IPS-18c (cell line): Measurements from ENCODE around the gene CRIP1.
A peak's percentile ranks its signal among the peaks of the same experiment; 100 is the strongest.

Experiments
- H3K4me3 ChIP-seq: 2 replicates; pipeline ENCODE4 v1.7.0; 2013; ENCODE audit warnings: low read depth, mild to moderate bottlenecking, low read length, moderate library complexity; ENCODE audit not compliant: insufficient read depth
- H3K9me3 ChIP-seq: one replicate; pipeline ENCODE4 v1.6.1; 2013; ENCODE audit warnings: mild to moderate bottlenecking, low read length, moderate library complexity; ENCODE audit not compliant: control insufficient read depth, insufficient read depth

CRIP1 gene

DNA sequence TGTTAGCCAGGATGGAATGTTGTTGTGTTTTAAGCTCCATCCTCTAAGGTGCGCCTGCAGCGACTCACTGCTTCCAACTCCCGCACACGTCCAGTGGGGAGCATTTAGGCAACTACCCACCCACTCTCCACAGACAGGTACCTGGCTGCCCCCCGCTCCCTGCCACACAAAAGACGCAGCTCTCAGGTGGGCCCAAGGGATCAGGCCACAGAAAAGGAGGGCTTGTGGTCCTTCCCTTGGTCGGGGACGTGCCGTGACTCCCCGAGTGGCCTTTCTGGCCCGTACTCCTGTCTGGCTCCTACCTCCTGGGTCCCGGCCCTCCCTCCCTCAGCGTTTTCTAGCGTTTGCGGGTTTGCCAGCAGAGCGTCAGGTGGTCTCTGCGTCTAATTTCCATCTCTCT lies 20.6 kb downstream of the CRIP1 start:
- H3K4me3 ChIP-seq: no peak overlapping the region
- H3K9me3 ChIP-seq: no peaks in the 10 kb centered on the region

DNA sequence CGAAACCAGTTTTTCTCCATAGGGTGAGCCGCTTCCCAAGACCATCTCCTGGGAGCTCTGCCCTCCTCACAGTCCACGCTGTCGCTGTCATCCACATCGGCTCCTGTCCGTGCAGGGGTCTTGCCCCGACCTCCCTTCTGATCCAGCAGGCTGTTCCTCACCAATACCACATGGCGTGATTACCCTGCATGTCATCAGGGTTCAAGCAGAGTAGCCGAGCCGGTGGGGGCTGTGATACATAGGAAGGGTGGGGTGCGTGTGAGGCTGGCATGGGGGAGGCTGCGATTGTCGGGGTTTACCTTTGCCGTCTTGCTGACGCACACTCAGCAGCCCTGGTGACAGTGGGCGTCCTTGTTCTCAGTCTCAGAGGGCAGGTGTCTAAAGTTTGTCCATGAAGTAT lies 21.4 kb downstream of the CRIP1 start:
- no peaks in the 10 kb centered on the region for H3K9me3 ChIP-seq
- no peak overlapping the region for H3K4me3 ChIP-seq

DNA sequence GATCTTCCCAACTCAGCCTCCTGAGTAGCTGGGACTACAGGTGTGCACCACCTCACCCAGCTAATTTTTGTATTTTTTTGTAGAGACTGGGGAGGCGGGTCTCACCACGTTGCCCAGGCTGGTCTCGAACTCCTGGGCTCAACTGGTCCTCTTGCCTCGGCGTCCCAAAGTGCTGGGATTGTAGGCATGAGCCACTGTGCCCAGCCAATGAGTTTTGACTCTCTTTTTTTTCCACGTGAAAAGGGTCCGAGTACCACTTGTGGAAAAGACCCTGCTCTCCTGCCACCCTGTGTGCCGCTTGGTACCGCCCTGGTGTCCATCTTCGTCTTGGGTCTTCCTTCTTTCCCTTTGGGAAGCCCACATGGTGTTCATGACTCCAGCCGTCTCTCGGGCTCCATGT lies 21.9 kb downstream of the CRIP1 start:
- Histone ChIP-seq H3K9me3 (no peaks in the 10 kb centered on the region), H3K4me3 (no peak overlapping the region)

DNA sequence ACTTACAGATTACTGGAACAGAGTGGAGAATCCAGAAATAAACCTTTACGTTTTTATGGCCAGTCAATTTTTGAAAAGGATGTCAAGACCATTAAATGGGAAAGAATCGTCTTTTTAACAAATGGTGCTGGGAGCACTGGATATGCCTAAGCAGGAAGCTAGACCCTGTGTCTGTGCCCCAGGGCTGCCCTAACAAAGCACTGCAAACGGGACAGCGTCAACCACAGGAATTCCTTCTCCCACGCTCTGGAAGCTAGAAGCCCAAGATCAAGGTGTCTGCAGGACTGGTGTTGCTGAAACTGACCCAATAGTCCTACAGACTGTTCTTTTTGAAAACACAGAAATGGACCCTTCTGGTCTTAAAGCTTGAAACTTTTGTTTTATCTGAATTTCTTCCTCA lies 30.4 kb downstream of the CRIP1 start:
- no peak overlapping the region for H3K4me3 ChIP-seq
- H3K9me3 ChIP-seq: no peaks in the 10 kb centered on the region

DNA sequence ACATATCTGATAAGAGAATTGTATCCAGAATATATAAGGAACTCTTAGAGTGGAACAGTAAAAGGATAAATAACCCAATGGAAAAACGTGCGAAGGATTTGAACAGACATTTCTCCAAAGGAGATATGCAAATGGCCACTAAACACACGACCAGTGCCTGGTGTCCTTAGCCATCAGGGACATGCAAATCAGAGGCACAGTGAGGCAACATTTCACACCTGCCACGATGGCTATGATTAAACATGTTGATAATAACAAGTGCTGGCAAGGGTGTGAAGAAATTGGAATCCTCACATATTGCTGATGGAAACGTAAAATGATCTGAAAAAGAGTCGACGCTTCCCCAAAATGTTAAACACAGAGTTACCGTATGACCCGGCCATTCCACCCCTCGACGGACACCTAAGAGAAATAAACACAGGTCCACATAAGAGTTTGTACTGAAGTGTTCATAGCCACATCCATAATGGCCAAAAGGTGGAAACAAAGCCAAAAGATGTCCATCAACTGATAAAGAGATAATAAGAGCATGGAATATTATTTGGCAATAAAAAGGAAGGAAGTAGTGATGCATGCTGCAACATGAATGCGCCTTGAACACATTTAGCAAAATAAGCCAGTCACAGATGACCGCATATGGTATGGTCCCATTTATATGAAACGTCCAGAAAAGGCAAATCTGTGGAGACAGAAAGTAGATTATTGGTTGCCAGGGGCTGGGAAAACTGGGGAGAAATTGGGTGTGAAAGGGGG lies 33.4 kb downstream of the CRIP1 start:
- H3K4me3 ChIP-seq: no peak overlapping the region

DNA sequence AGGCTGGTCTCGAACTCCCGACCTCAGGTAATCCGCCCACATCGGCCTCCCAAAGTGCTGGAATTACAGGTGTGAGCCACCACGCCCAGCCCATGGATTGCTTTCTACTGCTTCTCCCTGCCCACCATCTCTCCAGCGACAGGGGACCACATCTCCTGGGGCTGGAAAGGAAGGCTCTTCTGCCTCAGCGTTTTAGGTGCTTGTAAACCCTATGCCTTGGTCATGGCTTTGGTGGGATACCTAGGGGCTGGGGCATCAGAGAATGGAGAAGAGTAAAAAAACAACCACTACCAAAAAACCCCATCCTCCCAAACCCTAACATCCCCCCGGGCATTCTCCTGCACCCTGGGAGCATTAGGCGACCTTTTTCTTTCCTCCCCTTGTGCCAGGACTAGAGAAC lies 38.6 kb downstream of the CRIP1 start:
- Histone ChIP-seq H3K9me3 (peaks cover 2% of the 10 kb centered on the region), H3K4me3 (no peak overlapping the region)

More for the DNA sequence above, 33.4 kb downstream of the CRIP1 start:
- H3K9me3 ChIP-seq: no peaks in the 10 kb centered on the region

DNA sequence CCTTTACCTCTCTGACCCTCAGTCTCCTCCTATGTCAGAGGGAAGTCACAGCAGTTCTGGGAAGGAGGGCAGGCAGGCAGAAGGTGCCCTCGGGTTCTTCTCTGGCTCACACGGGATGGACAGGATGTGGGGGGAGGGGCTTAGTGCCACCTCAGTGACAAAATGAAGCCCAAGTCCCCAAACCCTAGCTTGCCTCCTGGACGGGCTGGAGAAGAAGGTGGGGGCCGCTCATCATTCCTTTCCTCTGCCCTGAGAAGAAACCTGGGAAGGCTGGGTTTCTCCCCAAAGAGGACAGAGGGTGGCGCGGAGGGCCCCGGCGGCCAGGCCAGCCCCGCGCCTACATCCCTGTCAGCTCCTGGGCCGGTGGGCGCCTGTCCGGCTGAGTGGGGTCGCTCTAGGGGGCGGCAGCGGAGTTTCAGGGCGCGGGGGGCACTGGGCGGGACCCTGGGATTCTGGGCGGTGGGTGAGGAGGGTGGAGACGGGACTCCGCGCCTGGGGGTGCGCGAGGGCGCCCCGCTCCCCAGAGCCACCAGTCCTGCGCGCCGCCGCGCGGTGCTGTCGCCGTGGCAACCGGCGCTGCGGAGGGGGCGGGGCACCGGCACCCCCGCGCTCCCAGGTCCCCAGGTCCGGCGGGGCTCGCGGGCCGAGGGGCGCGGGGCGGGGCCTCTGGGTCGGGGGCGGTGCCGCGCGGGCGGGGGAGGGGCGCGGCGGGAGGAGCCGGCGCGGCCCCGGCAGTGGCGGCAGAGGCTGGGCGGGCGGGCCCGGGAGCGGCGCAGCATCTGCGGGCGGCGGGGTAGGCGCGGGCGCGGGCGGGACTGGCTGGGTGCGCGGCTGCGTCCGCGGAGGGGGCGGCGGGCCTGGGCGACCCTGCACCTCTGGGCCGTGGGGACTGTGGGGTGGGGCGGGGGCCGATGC lies 39.4 kb downstream of the CRIP1 start, which contains the start of gene TMEM121:
TSS of gene TMEM121 (plus strand) at position 723 of the 915 bp plus-strand sequence. CDS start 2,252 bp downstream, outside the sequence.
- Histone ChIP-seq H3K4me3 (peak within 1 kb of the TSS; percentile 43), H3K9me3 (peaks cover 2% of the 10 kb centered on the region)

DNA sequence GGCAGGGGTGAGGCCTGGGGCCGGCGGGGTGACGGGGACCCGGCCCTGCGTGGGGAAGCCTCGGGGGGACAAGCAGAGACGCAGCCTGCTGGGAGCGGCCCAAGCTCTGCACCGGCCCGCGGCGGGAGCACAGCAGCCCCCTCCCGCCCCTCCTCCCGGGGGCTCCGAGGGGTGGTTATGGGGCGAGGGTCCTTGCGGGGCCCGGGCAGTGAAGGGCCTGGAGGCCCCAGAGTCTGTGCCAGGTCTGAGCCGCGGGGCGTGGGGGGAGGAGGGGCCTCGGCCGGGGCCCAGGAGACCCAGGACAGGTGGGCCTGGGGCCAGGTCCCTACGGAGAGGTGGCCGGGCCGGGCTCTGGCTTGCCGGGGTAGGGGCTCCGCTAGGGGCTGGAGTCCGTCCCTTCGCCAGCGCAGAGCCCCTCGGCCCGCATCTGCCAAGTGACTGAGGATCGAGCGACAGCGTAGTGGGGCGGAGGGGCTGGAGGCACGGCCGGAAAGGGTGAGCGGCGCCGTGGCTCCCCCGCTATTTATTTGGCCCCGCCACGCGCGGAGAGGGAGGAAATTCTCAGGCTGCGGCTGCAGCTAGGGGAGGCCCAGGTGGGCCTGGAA lies 40.2 kb downstream of the CRIP1 start:
- Histone ChIP-seq H3K4me3 (peak overlapping the region; percentile 43), H3K9me3 (peaks cover 2% of the 10 kb centered on the region)

DNA sequence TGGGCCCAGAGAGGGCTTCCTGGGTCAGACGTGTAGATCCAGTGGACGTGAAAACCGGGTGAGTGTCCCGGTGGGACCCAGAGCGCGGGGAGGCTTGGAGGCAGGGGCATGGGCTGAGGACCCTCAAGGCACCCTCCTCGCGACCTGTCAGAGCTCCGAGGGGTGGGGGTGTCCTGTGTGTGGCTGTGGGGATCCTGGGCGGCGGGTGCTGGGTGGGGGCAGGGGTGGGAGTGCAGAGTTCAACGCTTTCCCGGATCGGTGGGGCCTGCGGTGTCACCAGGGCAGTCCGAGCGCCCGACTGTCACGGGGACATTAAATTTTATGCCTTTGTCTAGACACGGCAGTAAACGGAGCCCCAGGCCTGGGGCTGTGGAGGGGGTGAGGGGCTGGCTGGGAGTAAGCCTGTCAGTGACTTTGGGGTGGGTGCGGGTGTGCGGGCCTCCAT lies 40.7 kb downstream of the CRIP1 start:
- H3K4me3 ChIP-seq: peak overlapping the region; percentile 43
- H3K9me3 ChIP-seq: peaks cover 2% of the 10 kb centered on the region

DNA sequence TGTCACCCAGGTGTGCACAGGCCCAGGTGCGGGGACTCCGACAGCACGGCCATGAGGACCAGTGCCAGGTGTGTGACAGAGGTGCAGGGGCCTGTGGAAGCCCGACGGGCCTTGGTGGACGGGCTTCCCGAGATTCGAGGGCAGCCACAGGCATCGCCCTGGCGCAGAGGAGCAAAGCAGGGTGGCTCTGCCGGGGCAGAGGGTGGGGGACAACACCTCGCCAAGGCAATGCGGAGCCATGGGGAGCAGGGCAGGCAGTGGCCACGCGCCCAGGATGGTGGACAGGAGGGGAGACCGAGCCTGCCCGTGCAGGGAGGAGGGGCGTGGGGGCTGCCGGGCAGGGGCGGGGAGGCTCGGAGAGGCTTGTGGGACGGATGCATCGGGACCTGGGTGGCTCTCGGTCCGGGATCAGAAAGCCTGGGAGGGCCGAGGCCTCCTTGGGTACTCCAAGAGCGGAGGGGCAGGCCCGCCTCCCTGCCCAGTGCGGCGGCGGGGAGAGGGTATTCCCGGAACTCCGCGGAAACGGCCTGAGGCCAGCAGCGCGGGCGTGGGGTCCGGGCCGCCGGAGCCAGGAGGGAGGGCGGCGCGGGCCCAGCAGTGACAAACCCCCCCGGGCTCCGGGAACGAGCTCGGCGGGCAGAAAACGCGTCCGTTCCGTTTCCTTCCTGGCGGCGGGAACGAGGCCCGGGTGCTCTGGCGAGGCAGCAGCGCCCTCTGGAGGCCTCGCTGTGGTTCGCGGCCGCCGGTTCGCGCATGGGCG lies 41.3 kb downstream of the CRIP1 start:
- peak overlapping the region; percentile 50; the same call in 1 of the 2 replicates for H3K4me3 ChIP-seq
- H3K9me3 ChIP-seq: peaks cover 2% of the 10 kb centered on the region

DNA sequence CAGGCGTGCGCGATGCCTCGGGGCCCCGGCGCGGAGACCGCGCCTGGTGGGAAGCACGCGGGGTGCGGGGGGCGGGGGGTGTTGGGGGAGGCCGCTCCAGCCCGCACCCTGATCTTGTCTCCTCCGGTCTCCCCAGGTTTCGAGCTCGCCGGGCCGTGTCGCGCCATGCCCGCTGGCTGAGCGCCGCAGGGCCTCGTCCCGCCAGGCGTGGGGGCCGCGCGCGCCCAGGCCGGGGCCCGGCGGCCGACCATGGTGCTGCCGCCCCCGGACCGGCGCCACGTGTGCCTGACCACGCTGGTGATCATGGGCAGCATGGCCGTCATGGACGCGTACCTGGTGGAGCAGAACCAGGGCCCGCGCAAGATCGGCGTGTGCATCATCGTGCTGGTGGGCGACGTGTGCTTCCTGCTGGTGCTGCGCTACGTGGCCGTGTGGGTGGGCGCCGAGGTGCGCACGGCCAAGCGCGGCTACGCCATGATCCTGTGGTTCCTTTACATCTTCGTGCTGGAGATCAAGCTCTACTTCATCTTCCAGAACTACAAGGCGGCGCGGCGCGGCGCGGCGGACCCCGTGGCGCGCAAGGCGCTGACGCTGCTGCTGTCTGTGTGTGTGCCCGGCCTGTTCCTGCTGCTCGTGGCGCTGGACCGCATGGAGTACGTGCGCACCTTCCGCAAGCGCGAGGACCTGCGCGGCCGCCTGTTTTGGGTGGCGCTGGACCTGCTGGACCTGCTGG lies 42.1 kb downstream of the CRIP1 start:
- 0 out of 2 replicates have a peak overlapping the region, but pooled peaks have one; percentile 20 for H3K4me3 ChIP-seq

DNA sequence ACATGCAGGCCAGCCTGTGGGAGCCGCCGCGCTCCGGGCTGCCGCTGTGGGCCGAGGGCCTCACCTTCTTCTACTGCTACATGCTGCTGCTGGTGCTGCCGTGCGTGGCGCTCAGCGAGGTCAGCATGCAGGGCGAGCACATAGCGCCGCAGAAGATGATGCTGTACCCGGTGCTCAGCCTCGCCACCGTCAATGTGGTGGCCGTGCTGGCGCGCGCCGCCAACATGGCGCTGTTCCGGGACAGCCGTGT lies 42.6 kb downstream of the CRIP1 start:
- Histone ChIP-seq H3K9me3 (peaks cover 2% of the 10 kb centered on the region), H3K4me3 (no peak overlapping the region)

More for the DNA sequence above, 42.1 kb downstream of the CRIP1 start:
- H3K9me3 ChIP-seq: peaks cover 2% of the 10 kb centered on the region

DNA sequence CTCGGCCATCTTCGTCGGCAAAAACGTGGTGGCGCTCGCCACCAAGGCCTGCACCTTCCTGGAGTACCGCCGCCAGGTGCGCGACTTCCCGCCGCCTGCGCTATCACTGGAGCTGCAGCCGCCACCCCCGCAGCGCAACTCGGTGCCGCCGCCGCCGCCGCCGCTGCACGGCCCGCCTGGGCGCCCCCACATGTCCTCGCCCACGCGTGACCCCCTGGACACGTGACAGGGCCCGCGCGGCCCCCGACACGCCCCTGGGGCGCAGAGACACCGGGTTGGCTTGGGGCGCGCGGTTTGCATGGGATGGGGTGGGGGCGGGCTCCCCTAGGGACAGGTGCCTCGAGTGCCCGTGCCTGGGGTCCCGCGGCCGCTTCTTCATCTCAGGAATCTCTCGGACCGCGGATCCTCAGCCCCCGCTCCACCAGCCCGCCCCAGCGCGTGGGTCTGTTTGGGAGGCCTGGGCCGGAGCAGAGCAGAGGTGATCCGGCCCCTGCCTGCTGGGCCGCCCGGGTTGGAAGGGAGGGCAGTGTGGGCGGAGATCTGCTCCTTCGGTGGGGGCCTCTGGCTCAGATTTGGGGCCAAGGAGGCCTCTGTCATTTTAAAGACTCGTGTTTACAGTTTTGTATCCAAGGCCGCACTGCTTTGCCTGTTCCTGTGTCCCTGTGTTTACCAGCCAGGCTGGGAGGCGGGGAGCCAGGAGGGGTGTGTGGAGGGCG lies 43.0 kb downstream of the CRIP1 start:
- peaks cover 2% of the 10 kb centered on the region for H3K9me3 ChIP-seq

DNA sequence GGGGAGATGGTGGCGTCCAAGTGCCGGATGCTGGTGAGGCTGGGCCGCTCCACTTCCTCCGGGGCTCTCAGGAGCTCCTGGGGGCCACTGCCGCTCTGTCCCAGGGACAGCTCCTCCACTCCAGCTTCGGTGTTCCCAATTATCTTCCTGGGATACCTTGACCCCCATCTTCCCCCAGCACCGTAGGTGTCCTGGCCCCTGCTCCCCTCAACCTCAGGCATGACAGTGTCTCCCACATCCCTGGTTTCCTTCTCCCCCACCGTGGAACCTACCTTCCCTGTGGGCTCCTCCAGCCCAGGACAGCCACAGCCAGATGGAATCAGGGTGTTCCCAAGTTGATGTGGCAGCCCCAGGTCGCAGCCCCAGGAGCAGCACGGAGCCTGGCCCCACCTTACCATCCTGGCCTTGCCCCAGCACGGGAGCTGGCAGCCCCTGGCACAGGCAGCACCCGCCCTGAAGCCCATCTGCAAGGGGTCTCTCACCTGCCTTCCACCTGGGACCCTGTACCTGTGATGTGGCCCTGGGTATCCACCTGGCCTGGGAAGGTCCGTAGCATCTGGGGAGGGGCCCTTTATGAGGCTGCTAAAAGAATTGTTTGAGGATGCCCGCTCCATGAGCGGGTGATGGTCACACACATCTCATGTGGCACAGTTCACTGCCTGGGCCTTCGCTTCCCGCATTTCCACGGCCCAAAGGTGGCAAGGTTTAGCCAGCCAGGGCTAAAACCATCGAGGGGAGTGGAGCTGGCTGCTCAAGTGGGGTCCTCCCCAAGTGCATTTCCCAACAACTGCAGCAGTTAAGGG lies 43.8 kb downstream of the CRIP1 start:
- Histone ChIP-seq H3K4me3 (no peak overlapping the region), H3K9me3 (peaks cover 2% of the 10 kb centered on the region)

More for the DNA sequence above, 43.0 kb downstream of the CRIP1 start:
- no peak overlapping the region for H3K4me3 ChIP-seq
